Mammary epithelial cell (primary cell): ENCODE measurements around the gene TRIM32.

Experiments used
- CTCF ChIP-seq, 2 donors: IDR thresholded peaks in 1 of 2; conservative IDR thresholded peaks in 1 of 2; 2 replicates each; pipeline ENCODE4 v1.5.1; 2011 to 2012; ENCODE audit warnings: inconsistent platforms in 2 of 2, low read length in 2 of 2, mild to moderate bottlenecking in 2 of 2, control low read depth in 1 of 2, low read depth in 1 of 2; ENCODE audit not compliant: insufficient read depth in 1 of 2; ENCODE audit errors: extremely low read depth in 1 of 2
- EZH2 ChIP-seq: IDR thresholded peaks from 2 replicates; pipeline ENCODE4 v1.6.1; 2012; ENCODE audit warnings: low read length, inconsistent platforms, borderline replicate concordance

GRCh38 chr9:116704470-116704869 lies 17.4 kb downstream of the TRIM32 start:
- TF ChIP-seq EZH2 (no peak), CTCF (conservative IDR thresholded peaks at IDR 0.05 in 1 of 2, IDR thresholded peaks at IDR 0.05 in 1 of 2; ENCODE audit: extremely low read depth in 1 of 2, insufficient read depth in 1 of 2, low read depth in 1 of 2, low read length in 2 of 2) (no peak)
